IMR-90 (cell line): ENCODE results near the gene SBF2.

Source experiments
- BHLHE40 ChIP-seq: fragments of 150-350 bp; IDR thresholded peaks from 2 replicates; pipeline ENCODE4 v1.6.1; 2016; ENCODE audit warnings: mild to moderate bottlenecking, low read depth, low read length
- CEBPB ChIP-seq: IDR thresholded peaks from 2 replicates; pipeline ENCODE4 v1.6.1; 2012; ENCODE audit warnings: low read depth, low read length, improper control_type of control experiment
- CTCF ChIP-seq: conservative IDR thresholded peaks from 2 replicates; pipeline ENCODE4 v1.5.1; 2012; ENCODE audit warnings: mild to moderate bottlenecking, low read depth, low read length, improper control_type of control experiment
- ELK1 ChIP-seq: fragments of 150-350 bp; IDR thresholded peaks from 2 replicates; pipeline ENCODE4 v1.6.1; 2016; ENCODE audit warnings: low read depth, mild to moderate bottlenecking, low read length, moderate library complexity, borderline replicate concordance
- FOS ChIP-seq: fragments of 150-350 bp; IDR thresholded peaks from 2 replicates; pipeline ENCODE4 v1.6.1; 2016; ENCODE audit warnings: low read depth, low read length
- MAFK ChIP-seq: IDR thresholded peaks from 2 replicates; pipeline ENCODE4 v1.6.1; 2012; ENCODE audit warnings: low read depth, low read length, improper control_type of control experiment
- MXI1 ChIP-seq: IDR thresholded peaks from 2 replicates; pipeline ENCODE4 v1.6.1; 2012; ENCODE audit warnings: low read depth, mild to moderate bottlenecking, low read length, moderate library complexity, borderline replicate concordance
- POLR2A ChIP-seq: IDR thresholded peaks from 2 replicates; pipeline ENCODE4 v1.6.1; 2012; ENCODE audit warnings: mild to moderate bottlenecking, low read depth, low read length
- RAD21 ChIP-seq: IDR thresholded peaks from 2 replicates; pipeline ENCODE4 v1.6.1; 2012; ENCODE audit warnings: low read length, improper control_type of control experiment
- RFX5 ChIP-seq: IDR thresholded peaks from 2 replicates; pipeline ENCODE4 v1.8.0; 2012; ENCODE audit warnings: low read depth, mild to moderate bottlenecking, low read length, moderate library complexity
- SMC3 ChIP-seq: fragments of 150-350 bp; IDR thresholded peaks from 2 replicates; pipeline ENCODE4 v1.6.1; 2016; ENCODE audit warnings: low read depth, mild to moderate bottlenecking, antibody characterized with exemption, low read length, moderate library complexity
- USF2 ChIP-seq: fragments of 150-350 bp; IDR thresholded peaks from 2 replicates; pipeline ENCODE4 v1.6.1; 2017; ENCODE audit warnings: mild to moderate bottlenecking, antibody characterized with exemption, low read length, low read depth

GRCh38 chr11:9825315-9825714, 468.7 kb downstream of the SBF2 start:
- no peak for TF ChIP-seq CTCF
- TF ChIP-seq POLR2A, result no peak
- no peak for TF ChIP-seq SMC3
- TF ChIP-seq MXI1, result no peak
- no peak for TF ChIP-seq BHLHE40
- no peak for TF ChIP-seq RAD21
- no peak for TF ChIP-seq ELK1
- TF ChIP-seq RFX5, result no peak
- no peak for TF ChIP-seq USF2
- TF ChIP-seq CEBPB, result 0 out of 2 replicates have a peak, but pooled peaks have one; percentile 3
- TF ChIP-seq MAFK, result no peak
- TF ChIP-seq FOS, result no peak
